ENCODE measurements around the gene ACP1.

Gene ACP1

GRCh38 chr2:264493-265468, at the start of gene ACP1:
ACP1 (plus strand) TSS chr2:264947; CDS start chr2:264965, 18 bp downstream.
- DNase-seq: peak; percentile 95

- DNase-seq: no peak
Observed at GRCh38 chr2:216068-216467, 48.7 kb upstream of the ACP1 start.

DNA sequence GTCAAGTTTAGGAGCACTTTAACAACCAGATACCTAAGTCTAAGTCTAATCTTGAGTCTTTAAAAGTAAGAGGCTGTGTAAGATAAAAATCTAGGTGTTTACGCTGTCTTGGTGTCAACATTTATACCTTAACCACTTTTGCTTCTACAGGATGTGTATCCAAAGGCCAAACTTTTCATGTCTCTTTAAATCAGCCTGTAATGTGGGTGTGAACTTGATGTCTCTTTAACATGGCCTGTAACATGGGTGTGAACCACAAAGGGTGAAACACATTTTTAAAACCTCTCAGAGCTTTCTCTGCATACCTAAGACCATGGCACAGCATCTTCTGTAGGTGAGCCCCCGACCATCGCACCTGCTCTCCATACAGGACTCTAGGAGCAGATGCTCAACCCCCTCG, 41.3 kb upstream of the ACP1 start:
- no peak for DNase-seq

GRCh38 chr2:223971-224760, 40.6 kb upstream of the ACP1 start:
- DNase-seq: no peak

DNA sequence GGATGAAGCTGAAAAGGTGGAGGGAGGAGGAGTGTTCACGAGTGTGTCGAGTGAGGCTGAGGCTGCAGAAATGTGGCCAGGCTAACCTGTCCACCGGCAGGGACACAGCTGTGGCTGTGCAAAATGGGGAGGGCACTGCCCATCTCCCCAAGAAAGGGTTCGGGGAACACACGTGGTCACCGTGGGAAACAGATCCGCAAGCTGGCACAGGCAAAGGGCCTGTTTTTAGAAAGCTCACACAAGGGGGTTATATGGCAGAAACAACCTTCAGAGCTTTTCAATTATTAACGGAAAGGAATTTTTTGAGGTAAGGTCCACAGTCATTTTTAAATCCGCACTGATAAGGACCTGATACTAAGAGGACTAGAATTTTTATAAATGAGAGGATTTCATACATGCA, 36.6 kb upstream of the ACP1 start:
- DNase-seq: no peak

- no peak for DNase-seq
Observed at GRCh38 chr2:228518-229278, 36.0 kb upstream of the ACP1 start.

DNA sequence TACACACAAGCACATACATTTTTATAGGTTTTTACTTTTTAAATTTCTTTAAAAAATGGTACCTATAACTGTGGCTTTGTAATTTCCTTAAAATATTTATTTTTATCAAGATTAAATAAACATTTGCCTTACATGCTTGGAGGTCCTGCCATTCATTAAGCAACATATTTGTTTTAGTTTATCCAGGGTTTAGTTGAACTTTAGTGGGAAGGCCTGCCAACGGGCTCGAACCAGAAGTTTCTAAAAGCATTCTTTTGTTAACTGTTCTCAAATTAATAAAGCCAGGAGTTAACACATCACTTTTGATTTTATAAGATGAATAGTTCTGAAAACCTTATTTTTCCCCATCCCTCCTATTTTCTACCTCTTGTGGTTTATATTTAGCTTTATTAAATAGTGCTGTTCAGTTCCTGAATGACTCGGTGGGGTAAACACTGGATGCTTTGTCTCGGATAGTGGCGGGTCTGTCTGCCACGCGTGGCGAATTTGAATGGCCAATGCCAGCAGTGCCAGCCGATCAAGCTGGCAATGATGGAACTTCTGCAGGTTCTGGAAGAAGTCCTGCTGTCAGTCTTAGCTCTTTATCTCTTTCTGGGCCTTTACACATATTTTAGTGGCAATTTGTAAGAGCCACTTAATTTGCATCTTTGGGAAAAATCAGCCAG, 33.1 kb upstream of the ACP1 start:
- DNase-seq: no peak

DNA sequence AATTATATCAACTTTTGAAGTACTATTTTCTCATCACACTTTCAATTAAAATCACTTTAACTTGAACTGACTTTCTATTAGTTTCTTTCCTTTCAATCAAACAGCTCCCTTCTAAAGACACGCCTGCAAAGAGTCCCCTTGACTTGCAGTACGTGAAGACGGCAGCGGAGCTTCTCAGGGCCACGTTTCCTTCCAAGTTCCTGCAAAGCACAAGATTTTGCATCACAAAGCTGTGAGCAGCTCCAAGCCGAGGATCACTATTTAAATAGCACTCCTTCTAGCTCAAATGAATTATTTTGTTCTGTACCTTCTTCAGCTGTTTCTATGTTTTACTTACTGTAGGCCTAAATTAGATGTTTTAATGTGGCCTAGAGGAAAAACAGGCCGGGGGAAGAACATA, 31.7 kb upstream of the ACP1 start:
- DNase-seq: no peak

- no peak for DNase-seq
Observed at GRCh38 chr2:234421-234820, 30.3 kb upstream of the ACP1 start.

DNA sequence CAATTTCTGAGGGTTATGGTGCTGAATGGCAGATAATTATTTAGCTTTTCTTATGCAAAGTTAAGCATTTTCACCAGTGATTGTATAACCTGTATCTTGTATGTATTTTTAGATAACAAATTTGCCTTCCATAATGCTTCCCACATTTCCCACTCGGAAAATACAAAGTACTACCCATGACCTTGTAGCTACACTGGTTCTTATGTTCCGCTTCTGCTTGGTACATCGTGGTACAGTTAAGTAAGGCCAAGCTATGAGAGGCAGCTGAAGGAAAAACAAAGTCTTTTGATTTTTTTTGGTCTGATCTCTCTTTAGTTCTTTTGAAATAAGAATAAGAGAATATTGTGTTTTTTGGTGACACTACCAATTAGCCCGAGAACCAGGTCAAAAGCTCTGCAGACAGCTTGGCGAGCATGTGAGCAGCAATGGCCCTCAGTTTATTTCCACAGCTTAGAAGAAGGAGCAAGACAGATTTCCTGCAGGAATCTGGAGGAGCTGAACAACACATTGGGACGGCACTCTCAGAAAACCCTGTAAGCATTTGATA, 27.7 kb upstream of the ACP1 start:
- no peak for DNase-seq

GRCh38 chr2:237878-238277, 26.9 kb upstream of the ACP1 start:
- no peak for DNase-seq

DNA sequence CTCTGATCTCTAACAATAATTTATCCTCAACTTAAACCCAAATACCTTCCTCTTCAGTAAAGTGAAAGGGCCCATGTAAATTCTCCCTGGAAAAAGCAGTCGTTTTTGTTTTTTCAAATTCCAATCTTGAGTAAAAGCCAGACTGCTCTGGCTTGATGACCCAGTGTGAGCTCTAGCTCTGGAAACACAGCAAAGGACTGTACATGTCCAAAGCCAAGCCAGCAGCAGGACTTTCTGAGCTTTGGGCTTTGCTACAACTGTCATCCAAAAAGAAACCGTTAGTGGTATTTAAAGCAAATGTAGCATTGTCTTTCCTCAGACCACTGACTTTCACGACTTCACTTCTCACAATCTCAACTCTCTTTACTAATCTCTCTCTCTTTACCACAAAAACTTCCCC, 26.3 kb upstream of the ACP1 start:
- no peak for DNase-seq

DNA sequence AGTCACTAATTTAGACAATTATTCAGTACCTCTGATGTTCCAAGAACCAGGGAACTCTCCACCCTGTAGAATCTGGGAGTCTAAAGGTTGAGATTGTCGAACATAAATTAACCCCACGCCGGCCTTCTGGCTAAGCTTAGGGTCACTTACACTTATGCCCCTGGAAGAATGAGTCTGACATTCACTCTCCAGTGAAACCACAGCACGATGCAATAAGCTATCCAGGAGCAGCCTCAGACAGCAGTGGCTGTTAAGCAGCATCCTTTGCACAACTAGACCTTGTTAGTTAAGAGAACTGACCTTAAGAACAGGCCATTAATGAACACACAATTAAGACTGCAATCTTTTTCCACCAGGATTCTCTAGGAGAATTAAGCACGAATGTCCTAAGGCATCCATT, 25.9 kb upstream of the ACP1 start:
- no peak for DNase-seq

DNA sequence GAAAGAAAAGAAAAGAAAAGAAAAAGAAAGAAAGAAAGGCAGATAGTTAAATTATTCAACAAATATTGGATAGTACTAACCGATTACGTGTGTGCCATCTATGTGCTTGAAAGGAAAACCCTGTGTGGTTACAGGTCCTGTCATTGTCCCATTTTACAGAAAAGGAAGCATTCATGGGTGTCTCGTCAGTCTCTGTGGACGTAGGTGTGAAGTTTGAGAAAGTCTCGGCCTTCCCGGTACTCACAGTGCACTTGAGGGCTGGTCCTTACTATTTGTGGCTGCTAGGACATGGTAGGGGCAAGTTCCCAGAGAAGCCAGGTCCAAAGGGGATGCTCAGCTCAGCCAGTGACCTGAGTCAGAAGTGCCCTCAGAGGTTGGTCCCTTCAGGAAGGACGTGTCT, 20.2 kb upstream of the ACP1 start:
- DNase-seq: no peak

GRCh38 chr2:246489-247144, 18.1 kb upstream of the ACP1 start:
- DNase-seq: no peak

DNA sequence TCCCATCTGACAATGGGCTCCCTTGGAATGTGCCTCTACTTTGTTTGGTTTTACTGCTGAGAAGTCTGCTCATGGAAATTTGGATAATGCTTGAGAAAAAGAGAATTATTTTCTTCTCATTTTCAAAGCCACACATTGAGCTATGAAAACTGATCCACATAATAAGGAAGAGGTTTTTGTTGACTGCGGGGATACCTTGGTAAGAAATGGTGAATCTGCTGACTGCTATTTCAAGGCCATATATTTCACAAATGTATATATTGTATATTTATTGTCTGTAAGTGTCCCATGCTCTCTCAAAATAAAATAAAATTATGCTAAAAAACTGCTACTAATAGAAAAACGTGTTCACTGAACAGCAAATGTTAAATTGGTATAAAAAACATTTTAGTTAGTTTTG, 16.0 kb upstream of the ACP1 start:
- DNase-seq: no peak

DNA sequence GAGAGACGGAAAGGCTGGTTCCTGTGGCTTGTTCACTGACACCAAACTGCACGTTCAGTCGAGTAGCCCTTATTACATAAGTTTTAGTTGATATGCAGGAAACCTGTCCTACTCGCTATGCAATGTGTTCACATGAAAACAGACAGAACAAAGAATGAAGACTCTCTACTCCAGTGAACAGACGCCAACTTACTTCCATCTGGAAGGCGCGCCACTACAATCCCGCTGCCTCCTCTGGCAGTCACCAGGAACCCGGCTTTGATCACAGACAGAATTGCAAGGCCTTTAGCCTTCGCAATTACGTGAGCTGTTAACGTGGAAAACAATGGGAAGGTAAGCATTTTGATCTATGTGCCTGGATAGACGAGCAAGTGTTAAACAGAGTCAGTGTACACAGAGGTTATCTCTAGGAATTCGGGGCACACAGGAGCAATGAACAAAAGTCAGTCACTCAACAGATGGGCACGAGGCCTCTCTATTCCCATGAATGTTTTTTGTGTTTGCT, 15.2 kb upstream of the ACP1 start:
- DNase-seq: no peak

- no peak for DNase-seq
Observed at GRCh38 chr2:252001-252602, 12.6 kb upstream of the ACP1 start.

DNA sequence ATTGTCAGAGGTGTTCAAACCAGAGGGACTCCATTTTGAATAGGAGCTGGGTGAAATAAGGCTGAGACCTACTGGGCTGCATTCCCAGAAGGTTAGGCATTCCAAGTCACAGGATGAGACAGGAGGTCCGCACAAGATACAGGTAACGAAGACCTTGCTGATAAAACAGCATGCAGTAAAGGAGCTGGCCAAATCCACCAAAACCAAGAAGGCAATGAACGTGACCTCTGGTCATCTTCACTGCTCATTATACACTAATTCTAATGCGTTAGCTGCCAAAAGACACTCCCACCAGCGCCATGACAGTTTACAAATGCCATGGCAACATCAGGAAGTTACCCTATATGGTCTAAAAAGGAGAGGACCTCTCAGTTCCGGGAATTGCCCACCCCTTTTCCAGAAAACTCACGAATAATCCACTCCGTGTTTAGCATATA, 11.5 kb upstream of the ACP1 start:
- DNase-seq: no peak

- DNase-seq: peak; percentile 86
Observed at GRCh38 chr2:254241-254640, 10.5 kb upstream of the ACP1 start.

- DNase-seq: no peak
Observed at GRCh38 chr2:255195-255594, 9.6 kb upstream of the ACP1 start.
